ENCODE results near the gene EGFLAM.

The EGFLAM gene

GRCh38 chr5:38463634-38464521 lies 205.5 kb downstream of the EGFLAM start:
- Histone ChIP-seq H3K27ac (no peak overlapping the region; the same call in 1 of the 2 replicates), H3K27me3 (ENCODE audit: insufficient read depth, low read depth, severe bottlenecking) (no peaks in the 10 kb centered on the region), H3K36me3 (peaks cover 65% of the 10 kb centered on the region), H3K4me3 (ENCODE audit: low read depth, low read length) (no peak overlapping the region), H3K9me3 (ENCODE audit: severe bottlenecking) (no peaks in the 10 kb centered on the region)
- no peak for DNase-seq
- TF ChIP-seq CTCF (IDR thresholded peaks at IDR 0.05; ENCODE audit: low read depth, low read length): no peak

- TF ChIP-seq CTCF (IDR thresholded peaks at IDR 0.05; ENCODE audit: low read depth, low read length): no peak
- Histone ChIP-seq H3K27ac (no peak overlapping the region), H3K9me3 (ENCODE audit: severe bottlenecking) (no peaks in the 10 kb centered on the region), H3K4me3 (ENCODE audit: low read depth, low read length) (no peak overlapping the region), H3K36me3 (peaks cover 55% of the 10 kb centered on the region), H3K27me3 (ENCODE audit: insufficient read depth, low read depth, severe bottlenecking) (no peaks in the 10 kb centered on the region)
- no peak for DNase-seq
Measured at GRCh38 chr5:38465061-38465460, 206.7 kb downstream of the EGFLAM start.

- Histone ChIP-seq H3K9me3 (ENCODE audit: severe bottlenecking) (no peaks in the 10 kb centered on the region), H3K27ac (no peak overlapping the region), H3K36me3 (peaks cover 47% of the 10 kb centered on the region), H3K4me3 (ENCODE audit: low read depth, low read length) (no peak overlapping the region), H3K27me3 (ENCODE audit: insufficient read depth, low read depth, severe bottlenecking) (no peaks in the 10 kb centered on the region)
- no peak for DNase-seq
- no peak for TF ChIP-seq CTCF (IDR thresholded peaks at IDR 0.05; ENCODE audit: low read depth, low read length)
Measured at GRCh38 chr5:38465702-38466423, 207.5 kb downstream of the EGFLAM start.

- DNase-seq: no peak
- Histone ChIP-seq H3K27ac (no peak overlapping the region), H3K9me3 (ENCODE audit: severe bottlenecking) (no peaks in the 10 kb centered on the region), H3K27me3 (ENCODE audit: insufficient read depth, low read depth, severe bottlenecking) (no peaks in the 10 kb centered on the region), H3K4me3 (ENCODE audit: low read depth, low read length) (no peak overlapping the region), H3K36me3 (peaks cover 44% of the 10 kb centered on the region)
- TF ChIP-seq CTCF (IDR thresholded peaks at IDR 0.05; ENCODE audit: low read depth, low read length): no peak
Measured at GRCh38 chr5:38466424-38467189, 208.2 kb downstream of the EGFLAM start.

GRCh38 chr5:38467353-38468040 lies 209.1 kb downstream of the EGFLAM start:
- H3K27ac ChIP-seq: no peak overlapping the region

More at GRCh38 chr5:38467353-38468040, 209.1 kb downstream of the EGFLAM start:
- H3K27me3 ChIP-seq (ENCODE audit: insufficient read depth, low read depth, severe bottlenecking): no peaks in the 10 kb centered on the region
- H3K36me3 ChIP-seq: peaks cover 39% of the 10 kb centered on the region
- H3K9me3 ChIP-seq (ENCODE audit: severe bottlenecking): no peaks in the 10 kb centered on the region
- no peak overlapping the region for H3K4me3 ChIP-seq (ENCODE audit: low read depth, low read length)
- no peak for TF ChIP-seq CTCF (IDR thresholded peaks at IDR 0.05; ENCODE audit: low read depth, low read length)
- DNase-seq: no peak
